Fibroblast of lung (primary cell): ENCODE measurements around the gene WBP11.

Experiments
- CTCF ChIP-seq, 2 donors: IDR thresholded peaks in 1 of 2; conservative IDR thresholded peaks in 1 of 2; 1 replicate in 1 of 2; 2 replicates in 1 of 2; pipeline ENCODE4 v1.5.1; 2011 to 2012; ENCODE audit warnings: low read length in 2 of 2, control low read depth in 1 of 2, inconsistent platforms in 1 of 2, low read depth in 1 of 2, mild to moderate bottlenecking in 1 of 2
- EZH2 ChIP-seq: IDR thresholded peaks from 2 replicates; pipeline ENCODE4 v1.5.1; 2012; ENCODE audit warnings: low read length, control low read depth, mild to moderate bottlenecking; ENCODE audit errors: missing control alignments

- TF ChIP-seq CTCF (conservative IDR thresholded peaks at IDR 0.05 in 1 of 2, IDR thresholded peaks at IDR 0.05 in 1 of 2; ENCODE audit: low read depth in 1 of 2, low read length in 2 of 2) (no peak), EZH2 (no peak)
Observed at GRCh38 chr12:14827043-14827442, 23.8 kb upstream of the WBP11 start.
